ENCODE measurements around the gene KRT85. TPM values are rescaled to one million over a fixed set of nuclear protein-coding genes. Genes with fewer than 3 reads are reported as not detected.

The KRT85 gene
- total RNA-seq (2013; cell fraction: nucleolus; rRNA removed) = not detected in 2 replicates
- total RNA-seq (2014; rRNA removed) = 0.06 TPM in 1 of 2 replicates, not detected in the other
- total RNA-seq (2014; rRNA removed; fragmentation: Illumina TruSeq; extraction: Trizol) = not detected in 2 replicates
- total RNA-seq (2021) = 0.15 TPM in 1 of 2 replicates, not detected in the other
- polyA plus RNA-seq (2011; ENCODE audit: low read depth) = not detected
- polyA plus RNA-seq (2011; rRNA removed) = 0.06 and 0.18 TPM in 2 replicates
- polyA plus RNA-seq (2011; cell fraction: cytosol; rRNA removed) = 0.06 and 0.32 TPM in 2 replicates
- 0.15 TPM in 1 of 2 replicates, not detected in the other for polyA plus RNA-seq (2011; cell fraction: nucleus; rRNA removed)
- polyA plus RNA-seq (2012) = not detected in 2 replicates
- polyA plus RNA-seq (2014; fragmentation: Illumina TruSeq; extraction: Trizol) = not detected in 2 replicates
- not detected for polyA plus RNA-seq (2014; fragmentation: Nextera tagmentation; extraction: Ambion mirVana)
- 0.04 TPM in 1 of 2 replicates, not detected in the other for polyA plus RNA-seq (2014; rRNA removed)
- polyA plus RNA-seq (2016; fragmentation: Nextera tagmentation; extraction: Ambion mirVana) = under 1 TPM in 1 of 2 experiments, not detected in 1; 0.05 TPM
- not detected in 2 replicates for polyA minus RNA-seq (2011; rRNA and poly(A)+ RNA removed)
- polyA minus RNA-seq (2011; cell fraction: cytosol; rRNA and poly(A)+ RNA removed) = not detected in 2 replicates
- polyA minus RNA-seq (2011; cell fraction: nucleus; rRNA and poly(A)+ RNA removed) = not detected in 2 replicates
- not detected for Bru-seq, nascent RNA
- BruChase-seq, experiment 1, labeled RNA remaining after a 6-hour chase = not detected
- BruChase-seq, experiment 2, labeled RNA remaining after a 2-hour chase = not detected
- long read RNA-seq, experiment 1, partial matches to known transcripts = 2 of 2 reads
- long read RNA-seq, experiment 1, other reads (novel, unspliced or antisense) = 0 of 2 reads
- long read RNA-seq, experiment 2 = 0 reads

- ATAC-seq (no peak), FAIRE-seq (no peak), DNase-seq (ENCODE audit: low read depth, low spot score) (no peak)
- TF ChIP-seq MEF2B (IDR thresholded peaks at IDR 0.05; ENCODE audit: partially characterized antibody, poor library complexity, severe bottlenecking) = no peak
- no peak for TF ChIP-seq KAT2A (conservative IDR thresholded peaks at IDR 0.05; ENCODE audit: control insufficient read depth, low read depth, low read length)
- SMC1A ChIA-PET (ENCODE audit: uncharacterized antibody, unreplicated experiment) = no interaction called here
- H3K79me2 ChIP-seq (ENCODE audit: control insufficient read depth, insufficient read depth, low read length) = no peaks in the 10 kb centered on the region
- no peak within 1 kb of the TSS for H2AFZ ChIP-seq (ENCODE audit: control insufficient read depth, low read depth, low read length)
- no peak within 1 kb of the TSS for H3K27ac ChIP-seq (ENCODE audit: control insufficient read depth, insufficient read depth)
- RAD21 ChIA-PET (ENCODE audit: unreplicated experiment) = no interaction called here
- in situ Hi-C loops (cut with MboI) = no loop called here
- CTCF ChIA-PET = no interaction called here
- no peak within 1 kb of the TSS for H3K4me2 ChIP-seq (ENCODE audit: control insufficient read depth, insufficient read depth)
- H3K4me1 ChIP-seq (ENCODE audit: control insufficient read depth, insufficient read depth, low read length) = no peaks in the 10 kb centered on the region
- no peaks in the 10 kb centered on the region for H3K36me3 ChIP-seq (ENCODE audit: control insufficient read depth in 2 of 2, insufficient read depth in 2 of 2, low read length in 1 of 2)
- no peak within 1 kb of the TSS for H3K9ac ChIP-seq (ENCODE audit: control insufficient read depth, insufficient read depth, low read length)
- POLR2A ChIA-PET = no interaction called here
- intact Hi-C loops (cut with micrococcal nuclease; ENCODE audit: unreplicated experiment) = no loop called here
- no TSS peak for BruUV-seq (replicated peaks)
- 75% methylated on average over 35 of the region's 42 CpGs for WGBS (ENCODE audit: insufficient coverage, insufficient replicate concordance, low lambda C conversion rate, missing lambda C conversion rate)
- H3K4me3 ChIP-seq = no peak within 1 kb of the TSS
- peaks cover 2 to 4% of the 10 kb centered on the region in 2 experiments; a peak in 3 of 4 replicates for H3K27me3 ChIP-seq (replicated peaks in 1 of 2; ENCODE audit: control insufficient read depth in 2 of 2, insufficient read depth in 2 of 2, low read length in 1 of 2)
- H3K9me3 ChIP-seq (replicated peaks; ENCODE audit: control insufficient read depth, insufficient read depth, low read length) = no peaks in the 10 kb centered on the region
- H4K20me1 ChIP-seq (ENCODE audit: control insufficient read depth, insufficient read depth) = no peaks in the 10 kb centered on the region; the same call in 1 of the 2 replicates
These were observed at the start of gene KRT85 for GRCh38 chr12:52366738-52367485. Gene KRT85 (minus strand): TSS chr12:52367481. CDS start chr12:52367405, 76 bp downstream.

- RAD21 ChIA-PET (ENCODE audit: unreplicated experiment) = no interaction called here
These were observed 49.5 kb upstream of the KRT85 start for GRCh38 chr12:52416795-52417194.

More at GRCh38 chr12:52416795-52417194, 49.5 kb upstream of the KRT85 start:
- H3K4me1 ChIP-seq (ENCODE audit: control insufficient read depth, insufficient read depth, low read length) = no peaks in the 10 kb centered on the region
- intact Hi-C loops (cut with micrococcal nuclease; ENCODE audit: unreplicated experiment) (no loop called here), in situ Hi-C loops (cut with MboI) (no loop called here)
- no peak overlapping the region for H2AFZ ChIP-seq (ENCODE audit: control insufficient read depth, low read depth, low read length)
- no peak overlapping the region for H3K4me2 ChIP-seq (ENCODE audit: control insufficient read depth, insufficient read depth)
- CTCF ChIA-PET = no interaction called here
- peaks cover 0 to 2% of the 10 kb centered on the region in 2 experiments; a peak in 1 of 4 replicates for H3K27me3 ChIP-seq (replicated peaks in 1 of 2; ENCODE audit: control insufficient read depth in 2 of 2, insufficient read depth in 2 of 2, low read length in 1 of 2)
- FAIRE-seq (no peak), DNase-seq (ENCODE audit: low read depth, low spot score) (no peak), ATAC-seq (no peak)
- POLR2A ChIA-PET = no interaction called here
- H3K4me3 ChIP-seq = no peak overlapping the region
- no peak overlapping the region for H3K27ac ChIP-seq (ENCODE audit: control insufficient read depth, insufficient read depth)
- H3K9me3 ChIP-seq (replicated peaks; ENCODE audit: control insufficient read depth, insufficient read depth, low read length) = no peaks in the 10 kb centered on the region
- no peak overlapping the region for H3K9ac ChIP-seq (ENCODE audit: control insufficient read depth, insufficient read depth, low read length)
- H4K20me1 ChIP-seq (ENCODE audit: control insufficient read depth, insufficient read depth) = no peaks in the 10 kb centered on the region
- no peak for TF ChIP-seq CBFB (IDR thresholded peaks at IDR 0.05; ENCODE audit: low read depth)
- no peak for TF ChIP-seq CREM (IDR thresholded peaks at IDR 0.05; ENCODE audit: low read depth)
- TF ChIP-seq MTA2 (IDR thresholded peaks at IDR 0.05; ENCODE audit: low read depth) = no peak
- TF ChIP-seq NFIC (IDR thresholded peaks at IDR 0.05; ENCODE audit: low read depth, low read length) = no peak
- TF ChIP-seq NFYB (IDR thresholded peaks at IDR 0.05; ENCODE audit: insufficient read depth, low read depth, low read length) = no peak
- H3K79me2 ChIP-seq (ENCODE audit: control insufficient read depth, insufficient read depth, low read length) = no peaks in the 10 kb centered on the region
- no TSS peak for BruUV-seq (replicated peaks)
- no peaks in the 10 kb centered on the region for H3K36me3 ChIP-seq (ENCODE audit: control insufficient read depth in 2 of 2, insufficient read depth in 2 of 2, low read length in 1 of 2)
- SMC1A ChIA-PET (ENCODE audit: uncharacterized antibody, unreplicated experiment) = no interaction called here
- WGBS (ENCODE audit: insufficient coverage, insufficient replicate concordance, low lambda C conversion rate, missing lambda C conversion rate) = 5% methylated on average over 1 of the region's 1 CpG
